ENCODE data around the gene MRPL39. TPM values are rescaled to one million over a fixed set of nuclear protein-coding genes. Genes with fewer than 3 reads are reported as not detected.

MRPL39 gene
- total and polyA plus RNA-seq, 2 donors (not counting 3 experiments of a cell fraction or from before 2014, with no cell fraction given), result 10.4 to 25.2 TPM

DNA sequence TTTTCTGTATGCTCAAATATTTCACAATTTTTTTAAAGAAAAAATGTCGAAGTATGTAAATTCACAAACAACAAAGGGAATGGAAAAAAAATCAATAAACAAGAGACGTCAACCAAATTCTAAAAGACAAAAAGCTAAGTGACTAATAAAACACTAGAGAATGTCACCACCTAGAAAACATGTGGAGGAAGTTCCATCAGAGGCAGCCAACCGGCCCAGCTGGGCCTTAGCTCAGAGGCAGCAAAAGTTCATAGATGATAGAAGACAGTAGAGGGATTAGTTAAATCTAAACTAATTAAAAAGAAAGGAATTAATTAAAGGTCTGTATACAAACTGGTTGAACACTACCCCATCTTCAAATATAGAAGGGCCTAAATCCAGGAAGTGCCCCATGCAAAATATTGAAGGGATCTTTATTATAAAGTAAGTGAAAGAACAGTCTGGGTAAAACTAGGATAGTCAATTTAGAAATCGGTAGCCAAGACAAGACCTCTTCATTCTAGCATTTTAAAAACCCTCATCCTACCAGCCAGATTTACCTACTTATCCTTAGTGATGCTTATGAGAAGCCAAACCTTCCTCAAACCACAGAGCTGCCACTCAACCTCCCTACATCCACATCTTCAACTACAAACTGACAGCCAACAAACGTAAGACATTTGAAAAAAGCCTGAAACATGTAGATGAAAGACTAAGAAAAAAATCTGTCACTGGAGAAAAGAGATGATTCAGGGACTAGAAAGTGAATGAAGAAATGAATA is 23.7 kb downstream of the MRPL39 start:
- no peaks in the 10 kb centered on the region for H3K27me3 ChIP-seq (ENCODE audit: control insufficient read depth in 2 of 2, insufficient read depth in 2 of 2, low read length in 2 of 2)
- no peak overlapping the region for H3K9ac ChIP-seq (replicated peaks; ENCODE audit: extremely low read depth, insufficient read depth, low read length)
- H3K9me3 ChIP-seq (replicated peaks; ENCODE audit: control insufficient read depth, insufficient read depth, low read length), result no peaks in the 10 kb centered on the region
- ChIA-PET POLR2A (no interaction called here), CTCF (interaction anchor here (2.4 kb wide), 1 partner anchor 10 kb away, joined by 9 read pairs; no protein-coding TSS in a partner anchor)
- no peaks in the 10 kb centered on the region for H3K36me3 ChIP-seq (ENCODE audit: control insufficient read depth in 2 of 2, extremely low read depth in 1 of 2, insufficient read depth in 2 of 2, low read length in 2 of 2)
- intact Hi-C loops (cut with micrococcal nuclease) (no loop called here), dilution Hi-C loops (cut with MboI; ENCODE audit: extremely low pct_ligation_motif_present, low sequenced_read_pairs) (no loop called here)
- FAIRE-seq (no peak), DNase-seq (ENCODE audit: low read depth, low spot score) (no peak)
- no peaks in the 10 kb centered on the region for H4K20me1 ChIP-seq (replicated peaks; ENCODE audit: control insufficient read depth, extremely low read depth, insufficient read depth, low read length)
- H3K79me2 ChIP-seq (ENCODE audit: control insufficient read depth, insufficient read depth, low read length), result no peaks in the 10 kb centered on the region
- no TSS peak for BruUV-seq (replicated peaks)
- no peaks in the 10 kb centered on the region for H3K4me1 ChIP-seq (ENCODE audit: control insufficient read depth, extremely low read depth, insufficient read depth, low read length)
- H3K9me1 ChIP-seq (replicated peaks; ENCODE audit: control insufficient read depth, extremely low read depth, insufficient read depth, low read length), result no peaks in the 10 kb centered on the region
- no peak overlapping the region for H3K4me2 ChIP-seq (ENCODE audit: insufficient read depth, low read length)
- H2AFZ ChIP-seq (ENCODE audit: low read depth, low read length), result no peak overlapping the region
- no peak for TF ChIP-seq POLR2A (IDR thresholded peaks at IDR 0.05; ENCODE audit: low read depth, low read length)
- TF ChIP-seq GATA2 (IDR thresholded peaks at IDR 0.05; ENCODE audit: insufficient read depth, insufficient read length, low read depth, low read length), result no peak
- no peak for TF ChIP-seq POLR2AphosphoS5 (IDR thresholded peaks at IDR 0.05; ENCODE audit: insufficient read depth, low read depth, low read length)
- no peak for TF ChIP-seq FOS (IDR thresholded peaks at IDR 0.05; ENCODE audit: borderline replicate concordance, insufficient read depth, low read length)
- no peak for TF ChIP-seq JUN (IDR thresholded peaks at IDR 0.05; ENCODE audit: borderline replicate concordance, insufficient read depth, insufficient read length, low read depth)
- TF ChIP-seq, protein P1, sequence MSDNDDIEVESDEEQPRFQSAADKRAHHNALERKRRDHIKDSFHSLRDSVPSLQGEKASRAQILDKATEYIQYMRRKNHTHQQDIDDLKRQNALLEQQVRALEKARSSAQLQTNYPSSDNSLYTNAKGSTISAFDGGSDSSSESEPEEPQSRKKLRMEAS (IDR thresholded peaks at IDR 0.05; ENCODE audit: insufficient read depth, insufficient read length), result no peak
- TF ChIP-seq EZH2 (IDR thresholded peaks at IDR 0.05; ENCODE audit: borderline replicate concordance, low read depth, low read length, severe bottlenecking), result no peak
- TF ChIP-seq, protein P2, sequence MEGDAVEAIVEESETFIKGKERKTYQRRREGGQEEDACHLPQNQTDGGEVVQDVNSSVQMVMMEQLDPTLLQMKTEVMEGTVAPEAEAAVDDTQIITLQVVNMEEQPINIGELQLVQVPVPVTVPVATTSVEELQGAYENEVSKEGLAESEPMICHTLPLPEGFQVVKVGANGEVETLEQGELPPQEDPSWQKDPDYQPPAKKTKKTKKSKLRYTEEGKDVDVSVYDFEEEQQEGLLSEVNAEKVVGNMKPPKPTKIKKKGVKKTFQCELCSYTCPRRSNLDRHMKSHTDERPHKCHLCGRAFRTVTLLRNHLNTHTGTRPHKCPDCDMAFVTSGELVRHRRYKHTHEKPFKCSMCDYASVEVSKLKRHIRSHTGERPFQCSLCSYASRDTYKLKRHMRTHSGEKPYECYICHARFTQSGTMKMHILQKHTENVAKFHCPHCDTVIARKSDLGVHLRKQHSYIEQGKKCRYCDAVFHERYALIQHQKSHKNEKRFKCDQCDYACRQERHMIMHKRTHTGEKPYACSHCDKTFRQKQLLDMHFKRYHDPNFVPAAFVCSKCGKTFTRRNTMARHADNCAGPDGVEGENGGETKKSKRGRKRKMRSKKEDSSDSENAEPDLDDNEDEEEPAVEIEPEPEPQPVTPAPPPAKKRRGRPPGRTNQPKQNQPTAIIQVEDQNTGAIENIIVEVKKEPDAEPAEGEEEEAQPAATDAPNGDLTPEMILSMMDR (IDR thresholded peaks at IDR 0.05; ENCODE audit: extremely low read depth in 1 of 2, insufficient read depth in 1 of 2, low read depth in 1 of 2, low read length in 2 of 2), result no peak
- TF ChIP-seq MYC (IDR thresholded peaks at IDR 0.05; ENCODE audit: low read depth, low read length), result no peak
- no peak overlapping the region for H3K4me3 ChIP-seq (replicated peaks in 1 of 3; ENCODE audit: insufficient read depth in 1 of 3, low read depth in 1 of 3, low read length in 3 of 3)
- H3K27ac ChIP-seq (ENCODE audit: insufficient read depth, low read depth, low read length), result no peak overlapping the region

Data from endothelial cell of umbilical vein (primary cell).